NB4 (cell line): Measurements from ENCODE around the gene SERPINB2.

ENCODE experiments used
- DNase-seq: peaks from one replicate; pipeline ENCODE4 v3.0.0; 2010; ENCODE audit warnings: low read depth
- H3K4me3 ChIP-seq: one replicate; pipeline ENCODE4 v1.5.1; 2011; ENCODE audit warnings: mild to moderate bottlenecking, low read depth, low read length, moderate library complexity
- CTCF ChIP-seq: IDR thresholded peaks from one replicate; pipeline ENCODE4 v1.5.1; 2012; ENCODE audit warnings: low read depth, low read length
- MAX ChIP-seq: IDR thresholded peaks from 2 replicates; pipeline ENCODE4 v1.6.1; 2011; ENCODE audit warnings: low read depth, low read length
- MYC ChIP-seq: IDR thresholded peaks from 2 replicates; pipeline ENCODE4 v1.6.1; 2011; ENCODE audit warnings: low read depth, low read length
- POLR2A ChIP-seq: IDR thresholded peaks from 2 replicates; pipeline ENCODE4 v1.6.1; 2011; ENCODE audit warnings: mild to moderate bottlenecking; ENCODE audit not compliant: insufficient read length; ENCODE audit errors: extremely low read depth

SERPINB2 gene

GRCh38 chr18:63890950-63891304 is 3.4 kb downstream of the SERPINB2 start:
- peak; percentile 51 for DNase-seq
- TF ChIP-seq CTCF (no peak), MYC (no peak), MAX (no peak), POLR2A (no peak)
- no peak overlapping the region for H3K4me3 ChIP-seq

GRCh38 chr18:63892566-63892965 is 5.1 kb downstream of the SERPINB2 start:
- DNase-seq, result peak; percentile 76
- TF ChIP-seq POLR2A (no peak), CTCF (no peak), MAX (no peak), MYC (no peak)
- H3K4me3 ChIP-seq, result no peak overlapping the region

GRCh38 chr18:63894106-63894772 is 6.7 kb downstream of the SERPINB2 start:
- no peak overlapping the region for H3K4me3 ChIP-seq
- TF ChIP-seq MAX (no peak), CTCF (no peak), MYC (no peak), POLR2A (no peak)
- peak; percentile 24 for DNase-seq

- TF ChIP-seq POLR2A (no peak), CTCF (no peak), MAX (no peak), MYC (no peak)
- no peak overlapping the region for H3K4me3 ChIP-seq
- peak; percentile 59 for DNase-seq
Measured at GRCh38 chr18:63895190-63895589, 7.7 kb downstream of the SERPINB2 start.

- TF ChIP-seq MAX, result no peak
- TF ChIP-seq POLR2A, result no peak
- no peak for TF ChIP-seq CTCF
- no peak for TF ChIP-seq MYC
- DNase-seq, result no peak
- H3K4me3 ChIP-seq, result no peak overlapping the region
Measured at GRCh38 chr18:63897072-63897471, 9.6 kb downstream of the SERPINB2 start.

- no peak for DNase-seq
- no peak overlapping the region for H3K4me3 ChIP-seq
- TF ChIP-seq MYC (no peak), CTCF (no peak), MAX (no peak)
Measured at GRCh38 chr18:63899206-63899605, 11.7 kb downstream of the SERPINB2 start.
